Measurements from ENCODE around the gene HOXB5.

GRCh38 chr17:48577946-48578615 lies 15.5 kb downstream of the HOXB5 start, which contains the start of gene HOXB4:
- TF ChIP-seq CTCF (conservative IDR thresholded peaks at IDR 0.05; ENCODE audit: low read length) = no peak
- TF ChIP-seq EZH2phosphoT487 (IDR thresholded peaks at IDR 0.05; ENCODE audit: borderline replicate concordance) = no peak

All from Loucy (cell line).